Skeletal muscle cell (primary cell): ENCODE results near the gene PSMB8.

Experiments
- DNase-seq: peaks from one replicate; pipeline ENCODE4 v3.0.0-alpha.2; 2010; ENCODE audit warnings: low read depth
- H3K4me3 ChIP-seq: 2 replicates; pipeline ENCODE4 v1.5.1; 2011; ENCODE audit warnings: low read depth, mild to moderate bottlenecking, control low read depth, low read length, moderate library complexity

The PSMB8 gene

GRCh38 chr6:32858194-32858593, 14.3 kb upstream of the PSMB8 start:
- no peak for DNase-seq
- H3K4me3 ChIP-seq, result no peak overlapping the region

- H3K4me3 ChIP-seq, result no peak overlapping the region
- DNase-seq, result no peak
These were observed 13.5 kb upstream of the PSMB8 start for GRCh38 chr6:32857156-32857891.

GRCh38 chr6:32855467-32856174, 11.8 kb upstream of the PSMB8 start:
- no peak overlapping the region for H3K4me3 ChIP-seq
- no peak for DNase-seq

DNA sequence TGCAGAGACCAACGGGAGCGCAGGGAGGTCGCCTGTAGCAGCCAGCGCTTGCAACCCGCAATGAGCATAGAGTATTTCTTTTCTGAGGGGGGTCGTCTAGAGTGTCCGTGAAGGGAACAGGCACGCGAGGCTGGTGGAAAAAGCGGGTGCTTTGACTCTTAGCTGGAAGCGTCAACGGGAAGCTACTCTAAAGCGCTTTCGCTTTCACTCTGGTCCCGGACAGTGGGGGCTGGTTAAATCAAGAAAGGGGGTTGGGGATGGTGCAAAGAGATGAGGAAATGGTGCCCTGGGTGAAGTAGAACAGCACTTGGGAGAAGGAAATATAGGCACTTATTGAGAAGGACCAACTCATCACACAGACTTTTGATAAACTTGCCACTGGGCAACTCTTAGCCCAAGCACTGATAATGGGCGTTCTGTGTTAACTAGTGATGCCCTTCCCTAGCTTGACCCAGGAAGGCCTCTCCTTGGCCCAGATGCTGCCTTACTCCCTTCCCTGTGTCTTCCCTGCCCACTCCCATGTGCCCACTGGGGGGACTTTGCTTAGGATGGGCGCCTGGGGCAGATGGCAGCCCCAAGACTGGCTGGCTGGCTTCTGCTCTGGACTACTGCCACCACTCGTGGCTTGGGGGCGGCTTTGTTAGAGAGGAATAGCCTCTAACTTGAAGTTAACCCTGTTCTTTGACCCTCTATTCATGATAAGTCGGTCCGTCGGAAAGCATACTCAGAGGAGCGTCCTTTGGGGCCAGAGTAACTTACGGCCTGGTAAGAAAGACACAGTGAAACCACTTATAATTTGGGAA, 10.7 kb upstream of the PSMB8 start:
- peak overlapping the region; percentile 88 for H3K4me3 ChIP-seq
- DNase-seq, result no peak

DNA sequence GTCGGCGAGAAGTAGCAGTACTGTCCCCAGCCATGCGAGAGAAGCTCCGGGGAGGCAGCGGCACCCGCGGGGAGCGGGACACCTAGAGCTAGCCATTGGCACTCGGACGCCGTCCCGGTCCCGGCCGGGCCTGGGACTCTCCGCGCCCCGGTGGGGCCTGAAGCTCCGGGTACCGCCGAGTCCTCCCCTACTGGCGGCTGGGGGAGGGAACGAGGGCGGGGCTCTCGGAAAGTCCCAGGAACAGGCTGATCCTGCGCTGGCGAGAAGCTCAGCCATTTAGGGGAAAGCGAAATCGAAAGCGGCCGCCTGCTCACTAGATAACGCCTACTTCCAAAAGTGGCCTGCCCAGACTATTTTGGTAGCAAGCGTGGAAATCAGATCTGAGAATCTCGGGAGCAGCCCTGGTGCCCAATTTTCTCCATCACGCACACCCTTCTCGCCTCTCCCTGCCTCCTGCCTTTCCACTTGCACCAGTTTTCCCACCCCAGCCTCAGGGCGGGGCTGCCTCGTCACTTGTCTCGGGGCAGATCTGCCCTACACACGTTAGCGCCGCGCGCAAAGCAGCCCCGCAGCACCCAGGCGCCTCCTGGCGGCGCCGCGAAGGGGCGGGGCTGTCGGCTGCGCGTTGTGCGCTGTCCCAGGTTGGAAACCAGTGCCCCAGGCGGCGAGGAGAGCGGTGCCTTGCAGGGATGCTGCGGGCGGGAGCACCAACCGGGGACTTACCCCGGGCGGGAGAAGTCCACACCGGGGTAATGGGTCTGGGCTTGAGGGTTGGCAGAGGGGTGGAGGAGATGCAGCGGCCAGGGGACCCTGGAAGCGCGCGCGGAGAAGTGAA, 9.9 kb upstream of the PSMB8 start, which contains the start of the genes PSMB9 and TAP1:
Gene PSMB9, plus strand, starts transcription at position 652 of the 835 bp plus-strand sequence. Its CDS starts 38 bp downstream, at position 690.
Gene TAP1, minus strand, starts transcription at position 164 of the 835 bp plus-strand sequence. Its CDS starts 68 bp downstream, at position 96.
- peak; percentile 65 for DNase-seq
- H3K4me3 ChIP-seq, result peak within 1 kb of the TSS; percentile 88

DNA sequence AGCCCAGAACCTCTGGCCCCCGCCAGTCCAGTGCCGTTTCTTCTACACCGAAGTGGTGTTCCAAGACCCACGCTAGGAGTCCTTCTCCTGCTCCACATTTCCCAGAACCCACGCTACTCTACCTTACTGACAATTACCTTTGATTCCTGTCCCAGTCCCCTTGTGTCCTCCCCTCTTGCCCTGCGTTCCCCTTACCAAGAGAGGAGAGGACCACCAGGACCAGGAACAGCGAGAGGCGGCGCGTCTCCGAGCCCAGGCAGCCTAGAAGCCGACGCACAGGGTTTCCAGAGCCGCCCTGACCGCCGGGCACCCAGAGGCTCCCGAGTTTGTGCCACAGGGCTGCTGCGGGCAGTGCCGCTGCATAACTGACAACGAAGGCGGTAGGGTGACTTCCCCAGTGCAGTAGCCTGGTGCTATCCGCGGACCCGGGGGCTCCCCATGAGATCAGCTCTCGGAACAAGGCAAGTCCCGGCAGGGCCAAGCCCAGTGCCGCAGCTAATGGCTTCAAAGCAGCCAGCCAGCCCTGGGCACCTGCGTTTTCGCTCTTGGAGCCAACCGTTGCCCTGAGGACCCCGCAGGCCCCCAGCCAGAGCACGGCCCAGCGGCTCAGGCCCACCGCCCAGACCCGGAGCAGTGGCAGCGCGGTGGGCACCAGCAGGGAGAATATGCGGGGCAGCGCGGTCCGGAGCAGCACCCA, 9.1 kb upstream of the PSMB8 start:
- H3K4me3 ChIP-seq, result peak overlapping the region; percentile 88
- no peak for DNase-seq

DNA sequence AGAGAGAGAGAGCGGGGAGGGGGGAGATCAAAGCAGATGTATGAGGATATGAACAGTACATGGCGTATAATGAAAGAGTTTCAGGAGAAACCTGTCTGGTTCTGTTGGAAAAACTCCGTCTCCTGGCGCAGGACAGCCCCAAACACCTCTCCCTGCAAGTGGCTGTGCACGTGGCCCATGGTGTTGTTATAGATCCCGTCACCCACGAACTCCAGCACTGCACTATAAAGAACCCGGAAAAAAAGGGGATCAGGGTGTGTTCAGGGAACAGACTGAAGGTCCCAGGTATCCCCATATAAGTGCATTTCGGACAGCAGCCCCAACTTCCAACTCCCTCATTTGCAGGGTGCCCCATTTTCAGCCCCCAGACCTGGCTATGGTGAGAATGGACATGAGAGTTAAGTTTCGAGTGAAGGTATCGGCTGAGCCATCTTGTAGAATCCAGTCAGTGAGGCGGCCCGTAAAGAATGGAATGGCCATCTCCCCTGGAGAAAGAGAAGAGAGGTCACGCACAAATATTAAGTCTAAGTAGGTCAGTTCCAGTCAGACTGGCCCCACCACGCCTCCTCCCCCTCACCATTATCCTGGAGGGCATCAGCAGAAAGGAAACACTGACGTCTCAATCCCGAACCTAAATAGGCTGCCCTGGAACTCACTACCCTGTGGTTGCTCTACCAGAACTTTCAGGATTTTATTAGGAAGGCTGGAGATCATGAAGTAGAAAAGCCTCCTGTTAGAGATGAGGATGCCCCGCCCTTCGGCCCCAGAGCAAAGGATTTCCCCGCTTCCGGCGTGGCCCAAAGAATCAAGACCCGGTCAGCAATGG, 8.4 kb upstream of the PSMB8 start:
- H3K4me3 ChIP-seq, result peak overlapping the region; percentile 88
- DNase-seq, result no peak

- DNase-seq, result no peak
- no peak overlapping the region for H3K4me3 ChIP-seq
These were observed 7.2 kb upstream of the PSMB8 start for GRCh38 chr6:32851025-32851424.

GRCh38 chr6:32849126-32849525, 5.3 kb upstream of the PSMB8 start:
- no peak overlapping the region for H3K4me3 ChIP-seq
- no peak for DNase-seq

GRCh38 chr6:32847795-32848194, 3.9 kb upstream of the PSMB8 start:
- no peak for DNase-seq
- no peak overlapping the region for H3K4me3 ChIP-seq

DNA sequence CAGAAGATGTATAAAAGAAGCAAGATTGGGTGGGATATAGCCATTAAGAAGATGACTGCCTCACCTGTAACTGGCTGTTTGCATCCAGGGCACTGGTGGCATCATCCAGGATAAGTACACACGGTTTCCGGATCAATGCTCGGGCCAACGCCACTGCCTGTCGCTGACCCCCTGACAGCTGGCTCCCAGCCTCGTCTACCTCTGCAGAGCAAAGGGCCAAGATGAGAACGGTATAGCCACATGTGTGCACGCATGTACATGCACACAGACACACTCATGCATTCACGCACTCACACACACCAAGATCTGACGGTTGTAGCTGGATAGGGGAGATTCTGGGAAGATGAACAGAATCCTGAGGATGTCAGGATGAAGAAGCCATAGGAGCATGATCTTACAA, 3.2 kb upstream of the PSMB8 start:
- DNase-seq, result no peak
- no peak overlapping the region for H3K4me3 ChIP-seq

GRCh38 chr6:32845384-32845884, 1.6 kb upstream of the PSMB8 start:
- H3K4me3 ChIP-seq, result no peak overlapping the region
- DNase-seq, result no peak

- DNase-seq, result no peak
- peak overlapping the region; percentile 69 for H3K4me3 ChIP-seq
These were observed 1.1 kb upstream of the PSMB8 start for GRCh38 chr6:32844839-32845383.

- no peak for DNase-seq
- H3K4me3 ChIP-seq, result peak overlapping the region; percentile 69
These were observed 392 bp downstream of the PSMB8 start for GRCh38 chr6:32843331-32843978.

DNA sequence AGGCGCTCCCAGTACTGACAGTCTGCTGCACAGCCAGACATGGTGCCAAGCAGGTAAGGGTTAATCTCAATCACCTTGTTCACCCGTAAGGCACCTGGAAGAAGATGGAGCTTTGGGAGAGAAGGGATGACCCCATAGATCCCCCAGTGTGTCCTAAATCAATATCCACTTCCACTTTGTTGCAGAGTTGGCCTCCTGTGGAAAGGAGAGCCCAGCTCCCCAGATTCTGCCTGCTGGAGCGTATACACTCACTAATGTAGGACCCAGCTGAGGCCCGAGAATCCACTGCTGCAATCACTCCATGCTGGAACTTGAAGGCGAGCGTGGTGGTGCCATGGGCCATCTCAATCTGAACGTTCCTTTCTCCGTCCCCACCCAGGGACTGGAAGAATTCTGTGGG, 1.2 kb downstream of the PSMB8 start:
- H3K4me3 ChIP-seq, result no peak overlapping the region
- DNase-seq, result no peak

DNA sequence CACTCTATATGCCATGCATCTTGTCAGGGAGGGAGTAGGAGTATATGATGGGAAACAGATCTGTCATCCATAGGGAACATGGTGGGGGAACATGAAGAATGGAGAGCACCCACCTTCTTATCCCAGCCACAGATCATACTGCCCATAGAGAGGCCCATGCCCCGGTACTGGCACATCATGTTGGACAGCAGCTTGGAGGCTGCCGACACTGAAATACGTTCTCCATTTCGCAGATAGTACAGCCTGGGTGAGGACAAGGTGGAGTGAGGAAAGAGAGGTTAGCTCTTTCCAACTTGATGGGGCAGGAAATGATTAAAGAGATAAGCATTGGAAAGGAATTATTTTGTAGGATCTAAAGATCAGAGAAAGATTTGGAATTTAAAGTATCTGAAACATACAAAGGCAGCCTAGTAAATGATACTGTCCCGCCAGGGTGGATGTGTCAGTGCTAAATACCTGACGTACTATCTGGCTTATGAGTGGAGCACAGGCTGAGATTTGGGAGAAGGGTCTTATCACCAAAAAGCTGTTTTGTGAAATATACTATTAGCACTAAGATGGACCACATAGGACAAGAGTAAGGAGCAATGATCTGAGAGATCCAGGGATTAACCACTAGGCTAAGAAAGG, 1.7 kb downstream of the PSMB8 start:
- no peak for DNase-seq
- H3K4me3 ChIP-seq, result no peak overlapping the region
